IMR-90 (cell line): Measurements from ENCODE around the gene PPBP.

ENCODE experiments used
- BHLHE40 ChIP-seq: fragments of 150-350 bp; IDR thresholded peaks from 2 replicates; pipeline ENCODE4 v1.6.1; 2016; ENCODE audit warnings: mild to moderate bottlenecking, low read depth, low read length
- CEBPB ChIP-seq: IDR thresholded peaks from 2 replicates; pipeline ENCODE4 v1.6.1; 2012; ENCODE audit warnings: low read depth, low read length, improper control_type of control experiment
- MAZ ChIP-seq: IDR thresholded peaks from 2 replicates; pipeline ENCODE4 v1.6.1; 2012; ENCODE audit warnings: low read depth, mild to moderate bottlenecking, low read length, improper control_type of control experiment, moderate library complexity, borderline replicate concordance
- POLR2A ChIP-seq: IDR thresholded peaks from 2 replicates; pipeline ENCODE4 v1.6.1; 2012; ENCODE audit warnings: mild to moderate bottlenecking, low read depth, low read length
- RAD21 ChIP-seq: IDR thresholded peaks from 2 replicates; pipeline ENCODE4 v1.6.1; 2012; ENCODE audit warnings: low read length, improper control_type of control experiment
- RFX5 ChIP-seq: IDR thresholded peaks from 2 replicates; pipeline ENCODE4 v1.8.0; 2012; ENCODE audit warnings: low read depth, mild to moderate bottlenecking, low read length, moderate library complexity
- TF ChIP-seq, protein P1 (sequence below): conservative IDR thresholded peaks from 2 replicates; pipeline ENCODE4 v1.5.1; 2012; ENCODE audit warnings: mild to moderate bottlenecking, low read depth, low read length, improper control_type of control experiment
- TF ChIP-seq, protein P2 (sequence below): fragments of 150-350 bp; IDR thresholded peaks from 2 replicates; pipeline ENCODE4 v1.6.1; 2017; ENCODE audit warnings: mild to moderate bottlenecking, antibody characterized with exemption, low read length, low read depth

DNA sequence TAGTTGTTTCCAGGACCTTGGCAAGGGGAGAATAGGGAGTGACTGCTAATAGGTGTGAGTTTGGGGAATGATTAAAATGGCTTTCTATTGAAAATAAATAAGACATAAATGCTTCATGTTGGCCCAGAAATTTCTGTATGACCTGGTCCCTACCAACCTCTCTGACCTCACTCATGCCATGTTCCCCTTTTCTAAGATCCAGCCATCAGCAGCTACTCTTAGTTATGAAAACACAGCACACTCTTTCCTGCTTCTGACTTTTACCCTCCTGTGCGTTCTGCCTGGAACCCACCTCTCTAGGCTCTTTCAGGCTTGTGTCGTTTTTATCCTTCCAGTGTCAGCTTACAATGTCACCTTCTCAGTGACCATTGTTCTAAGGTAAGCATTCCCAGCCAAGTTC lies 25.3 kb upstream of the PPBP start:
- TF ChIP-seq POLR2A: no peak
- TF ChIP-seq, protein P1, sequence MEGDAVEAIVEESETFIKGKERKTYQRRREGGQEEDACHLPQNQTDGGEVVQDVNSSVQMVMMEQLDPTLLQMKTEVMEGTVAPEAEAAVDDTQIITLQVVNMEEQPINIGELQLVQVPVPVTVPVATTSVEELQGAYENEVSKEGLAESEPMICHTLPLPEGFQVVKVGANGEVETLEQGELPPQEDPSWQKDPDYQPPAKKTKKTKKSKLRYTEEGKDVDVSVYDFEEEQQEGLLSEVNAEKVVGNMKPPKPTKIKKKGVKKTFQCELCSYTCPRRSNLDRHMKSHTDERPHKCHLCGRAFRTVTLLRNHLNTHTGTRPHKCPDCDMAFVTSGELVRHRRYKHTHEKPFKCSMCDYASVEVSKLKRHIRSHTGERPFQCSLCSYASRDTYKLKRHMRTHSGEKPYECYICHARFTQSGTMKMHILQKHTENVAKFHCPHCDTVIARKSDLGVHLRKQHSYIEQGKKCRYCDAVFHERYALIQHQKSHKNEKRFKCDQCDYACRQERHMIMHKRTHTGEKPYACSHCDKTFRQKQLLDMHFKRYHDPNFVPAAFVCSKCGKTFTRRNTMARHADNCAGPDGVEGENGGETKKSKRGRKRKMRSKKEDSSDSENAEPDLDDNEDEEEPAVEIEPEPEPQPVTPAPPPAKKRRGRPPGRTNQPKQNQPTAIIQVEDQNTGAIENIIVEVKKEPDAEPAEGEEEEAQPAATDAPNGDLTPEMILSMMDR: no peak
- TF ChIP-seq CEBPB: no peak
- TF ChIP-seq RAD21: no peak
- TF ChIP-seq BHLHE40: no peak
- TF ChIP-seq, protein P2, sequence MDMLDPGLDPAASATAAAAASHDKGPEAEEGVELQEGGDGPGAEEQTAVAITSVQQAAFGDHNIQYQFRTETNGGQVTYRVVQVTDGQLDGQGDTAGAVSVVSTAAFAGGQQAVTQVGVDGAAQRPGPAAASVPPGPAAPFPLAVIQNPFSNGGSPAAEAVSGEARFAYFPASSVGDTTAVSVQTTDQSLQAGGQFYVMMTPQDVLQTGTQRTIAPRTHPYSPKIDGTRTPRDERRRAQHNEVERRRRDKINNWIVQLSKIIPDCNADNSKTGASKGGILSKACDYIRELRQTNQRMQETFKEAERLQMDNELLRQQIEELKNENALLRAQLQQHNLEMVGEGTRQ: no peak
- TF ChIP-seq RFX5: no peak
- no peak for TF ChIP-seq MAZ
